Tibial nerve (tissue), 4 donors: Measurements from ENCODE around the gene FGR. TPM values are rescaled to one million over a fixed set of nuclear protein-coding genes. Genes with fewer than 3 reads are reported as not detected.

Experiments used
- DNase-seq, 2 donors: peaks; one replicate each; pipeline ENCODE4 v3.0.0-alpha.2; 2019; ENCODE audit warnings: low spot score in 2 of 2
- H3K27ac ChIP-seq, 4 donors: fragments of 200-600 bp; sonication (generic) in 3 of 4; one replicate each; pipeline ENCODE4 v1.5.1; 2017 to 2019; ENCODE audit warnings: mild to moderate bottlenecking in 1 of 4
- H3K27me3 ChIP-seq, 2 donors: fragments of 200-600 bp; sonication (generic) in 1 of 2; one replicate each; pipeline versions ENCODE4 v1.5.1 to v1.6.0; 2017 to 2019
- H3K36me3 ChIP-seq, 3 donors: fragments of 200-600 bp; sonication (generic); one replicate each; pipeline ENCODE4 v1.5.1; 2018 to 2019
- H3K4me1 ChIP-seq, 4 donors: fragments of 200-600 bp; sonication (generic) in 3 of 4; one replicate each; pipeline ENCODE4 v1.5.1; 2017 to 2019
- H3K4me3 ChIP-seq, 4 donors: fragments of 200-600 bp; sonication (generic) in 3 of 4; one replicate each; pipeline ENCODE4 v1.5.1; 2017 to 2019; ENCODE audit warnings: mild to moderate bottlenecking in 1 of 4, moderate library complexity in 1 of 4
- H3K9me3 ChIP-seq, 4 donors: fragments of 200-600 bp; sonication (generic) in 3 of 4; one replicate each; pipeline ENCODE4 v1.5.1; 2017 to 2019
- EP300 ChIP-seq, 2 donors: sonication (generic); formaldehyde crosslinking; IDR thresholded peaks; one replicate each; pipeline ENCODE4 v1.6.1; 2017; ENCODE audit warnings: antibody characterized with exemption in 2 of 2, mild to moderate bottlenecking in 1 of 2
- POLR2A ChIP-seq, 2 donors: fragments of 450-650 bp; IDR thresholded peaks; one replicate each; pipeline ENCODE4 v1.6.1; 2017; ENCODE audit warnings: antibody characterized with exemption in 2 of 2, mild to moderate bottlenecking in 2 of 2, moderate library complexity in 2 of 2
- WGBS, 2 donors: methylation state at CpG; one replicate each; pipeline ENCODE4 v1.1.5; 2018; 5-methylcytosine and 5-hydroxymethylcytosine counted together
- total RNA-seq, 4 donors: library from RNA; depleted of rRNA; stranded (reverse); fragments of >200 nt; gene quantifications; one replicate each; pipeline ENCODE4 v1.1.0, GENCODE V29; 2016
- TF ChIP-seq, protein P1 (sequence below), 5 experiments: fragments of 200-600 bp in 3 of 5; fragments of 450-650 bp in 2 of 5; sonication (generic) in 3 of 5; IDR thresholded peaks; one replicate each; pipeline ENCODE4 v1.5.1; 2016 to 2019; ENCODE audit warnings: antibody characterized with exemption in 5 of 5, mild to moderate bottlenecking in 3 of 5, moderate library complexity in 2 of 5

The FGR gene
- total RNA-seq, 4 donors from 2014 or later = 18.4 to 63.9 (median 22.6) TPM

GRCh38 chr1:27665016-27665651, 30.1 kb upstream of the FGR start:
- Histone ChIP-seq H3K9me3 (no peaks in the 10 kb centered on the region), H3K27ac (peak overlapping the region in 1 of 4 donors; percentile 13), H3K27me3 (no peaks in the 10 kb centered on the region), H3K4me3 (no peak overlapping the region), H3K36me3 (peaks cover 0 to 17% (median 0%) of the 10 kb centered on the region in 3 donors), H3K4me1 (peaks cover 0 to 45% (median 14%) of the 10 kb centered on the region in 4 donors)
- no peak for DNase-seq
- no peak for TF ChIP-seq EP300 (IDR thresholded peaks at IDR 0.05)
- no peak for TF ChIP-seq POLR2A (IDR thresholded peaks at IDR 0.05)
- WGBS, 2 donors = 83 to 86% methylated on average over 9 of the region's 9 CpGs

- TF ChIP-seq POLR2A (IDR thresholded peaks at IDR 0.05) = no peak
- TF ChIP-seq, protein P1, sequence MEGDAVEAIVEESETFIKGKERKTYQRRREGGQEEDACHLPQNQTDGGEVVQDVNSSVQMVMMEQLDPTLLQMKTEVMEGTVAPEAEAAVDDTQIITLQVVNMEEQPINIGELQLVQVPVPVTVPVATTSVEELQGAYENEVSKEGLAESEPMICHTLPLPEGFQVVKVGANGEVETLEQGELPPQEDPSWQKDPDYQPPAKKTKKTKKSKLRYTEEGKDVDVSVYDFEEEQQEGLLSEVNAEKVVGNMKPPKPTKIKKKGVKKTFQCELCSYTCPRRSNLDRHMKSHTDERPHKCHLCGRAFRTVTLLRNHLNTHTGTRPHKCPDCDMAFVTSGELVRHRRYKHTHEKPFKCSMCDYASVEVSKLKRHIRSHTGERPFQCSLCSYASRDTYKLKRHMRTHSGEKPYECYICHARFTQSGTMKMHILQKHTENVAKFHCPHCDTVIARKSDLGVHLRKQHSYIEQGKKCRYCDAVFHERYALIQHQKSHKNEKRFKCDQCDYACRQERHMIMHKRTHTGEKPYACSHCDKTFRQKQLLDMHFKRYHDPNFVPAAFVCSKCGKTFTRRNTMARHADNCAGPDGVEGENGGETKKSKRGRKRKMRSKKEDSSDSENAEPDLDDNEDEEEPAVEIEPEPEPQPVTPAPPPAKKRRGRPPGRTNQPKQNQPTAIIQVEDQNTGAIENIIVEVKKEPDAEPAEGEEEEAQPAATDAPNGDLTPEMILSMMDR (IDR thresholded peaks at IDR 0.05) = no peak
- TF ChIP-seq EP300 (IDR thresholded peaks at IDR 0.05) = no peak
- H3K4me3 ChIP-seq = no peak overlapping the region
- 73 to 75% methylated on average over 8 of the region's 8 CpGs for WGBS, 2 donors
- H3K9me3 ChIP-seq = no peaks in the 10 kb centered on the region
- peaks cover 0 to 43% (median 8%) of the 10 kb centered on the region in 4 donors for H3K4me1 ChIP-seq
- H3K27me3 ChIP-seq = no peaks in the 10 kb centered on the region
- no peak overlapping the region for H3K27ac ChIP-seq
- no peak for DNase-seq
- peaks cover 0 to 17% (median 0%) of the 10 kb centered on the region in 3 donors for H3K36me3 ChIP-seq
These were observed 29.3 kb upstream of the FGR start for GRCh38 chr1:27664291-27664690.

DNA sequence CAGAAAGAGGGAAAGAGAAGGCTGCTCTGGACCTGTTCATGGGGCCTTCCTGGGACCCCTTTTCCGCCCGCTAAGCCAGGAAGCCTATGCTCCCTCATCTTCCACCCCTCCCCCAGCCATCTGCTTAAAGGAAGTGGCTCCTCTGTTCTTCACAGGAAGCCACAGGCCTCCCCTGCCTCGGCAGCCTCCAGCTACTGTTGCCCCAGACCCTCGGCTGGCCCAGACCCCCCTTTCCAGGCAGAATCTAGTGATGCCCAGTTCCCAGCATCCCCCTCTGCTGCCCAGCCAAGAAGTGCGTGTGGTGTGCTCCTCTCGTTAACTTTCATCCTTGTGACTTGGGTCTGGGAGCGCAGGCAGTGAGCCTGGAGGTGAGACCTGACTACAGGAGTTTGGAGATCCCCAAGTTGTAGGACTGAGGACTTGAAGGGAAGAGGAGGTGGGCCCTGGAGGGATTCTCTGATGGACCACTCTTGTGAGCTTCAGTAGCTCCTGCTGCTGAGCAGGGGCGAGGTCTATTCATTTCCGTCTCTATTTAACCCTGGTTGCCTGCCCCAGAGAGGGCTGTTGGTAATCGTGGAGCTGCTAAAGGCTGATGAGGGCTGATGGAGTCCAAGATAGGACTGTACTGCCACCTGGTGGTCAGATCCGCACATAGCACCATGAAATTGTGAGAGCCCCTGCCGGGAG, 27.9 kb upstream of the FGR start:
- no peaks in the 10 kb centered on the region for H3K27me3 ChIP-seq
- H3K27ac ChIP-seq = peak overlapping the region in 3 of 4 donors; percentile 52 to 78 (median 62)
- WGBS, 2 donors = 25 to 31% methylated on average over 12 of the region's 12 CpGs

GRCh38 chr1:27662261-27662660, 27.3 kb upstream of the FGR start:
- Histone ChIP-seq H3K27me3 (no peaks in the 10 kb centered on the region), H3K9me3 (no peaks in the 10 kb centered on the region), H3K27ac (peak overlapping the region in 3 of 4 donors; percentile 52 to 78 (median 62)), H3K4me3 (no peak overlapping the region), H3K36me3 (peaks cover 0 to 6% (median 0%) of the 10 kb centered on the region in 3 donors), H3K4me1 (peaks cover 0 to 36% (median 11%) of the 10 kb centered on the region in 4 donors)
- 75 to 81% methylated on average over 5 of the region's 5 CpGs for WGBS, 2 donors
- no peak for DNase-seq
- TF ChIP-seq, protein P1 (IDR thresholded peaks at IDR 0.05) = no peak
- TF ChIP-seq EP300 (IDR thresholded peaks at IDR 0.05) (no peak), POLR2A (IDR thresholded peaks at IDR 0.05) (no peak)

More for the DNA sequence above, 27.9 kb upstream of the FGR start:
- Histone ChIP-seq H3K9me3 (no peaks in the 10 kb centered on the region), H3K4me3 (no peak overlapping the region), H3K36me3 (peaks cover 0 to 11% (median 0%) of the 10 kb centered on the region in 3 donors), H3K4me1 (peaks cover 0 to 36% (median 11%) of the 10 kb centered on the region in 4 donors)
- TF ChIP-seq EP300 (IDR thresholded peaks at IDR 0.05) = peak in 1 of 2 donors; percentile 20
- TF ChIP-seq, protein P1 (IDR thresholded peaks at IDR 0.05) = peak; percentile 70 to 96 (median 87)
- TF ChIP-seq POLR2A (IDR thresholded peaks at IDR 0.05) = no peak
- peak; percentile 88 to 97 for DNase-seq

DNA sequence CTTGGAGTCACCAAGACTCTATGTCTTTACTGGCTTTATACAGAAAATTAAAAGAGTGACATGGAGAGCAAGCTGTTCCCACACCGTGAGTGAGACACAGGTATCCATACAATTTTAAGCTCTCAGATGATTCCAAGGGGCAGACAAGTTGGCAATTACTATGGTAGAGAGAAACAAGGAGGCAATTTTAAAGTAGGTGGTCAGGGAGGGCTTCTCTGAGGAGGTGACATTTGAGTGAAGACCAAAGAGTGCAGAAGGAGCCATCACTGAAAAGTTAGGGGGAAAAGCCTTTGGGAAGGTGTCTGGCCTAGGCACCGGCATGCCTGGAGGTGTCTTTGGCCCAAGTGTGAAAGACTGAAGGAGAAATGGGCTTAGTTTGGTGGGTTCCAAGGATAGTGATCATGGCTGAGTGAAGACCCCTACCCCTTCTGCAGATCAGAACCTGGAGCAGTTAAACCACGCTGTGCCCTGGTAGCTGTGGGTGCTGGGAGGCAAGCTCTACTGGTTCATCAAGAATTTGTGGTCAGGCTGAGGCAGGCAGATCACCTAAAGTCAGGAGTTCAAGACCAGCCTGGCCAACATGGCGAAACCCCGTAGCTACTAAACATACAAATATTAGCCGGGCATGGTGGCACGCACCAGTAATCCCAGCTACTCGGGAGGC, 26.6 kb upstream of the FGR start:
- Histone ChIP-seq H3K4me1 (peaks cover 0 to 36% (median 11%) of the 10 kb centered on the region in 4 donors), H3K9me3 (no peaks in the 10 kb centered on the region), H3K4me3 (no peak overlapping the region), H3K27ac (no peak overlapping the region), H3K27me3 (no peaks in the 10 kb centered on the region), H3K36me3 (peaks cover 0 to 6% (median 0%) of the 10 kb centered on the region in 3 donors)
- no peak for DNase-seq
- TF ChIP-seq EP300 (IDR thresholded peaks at IDR 0.05) (no peak), POLR2A (IDR thresholded peaks at IDR 0.05) (no peak)
- TF ChIP-seq, protein P1 (IDR thresholded peaks at IDR 0.05) = no peak
- 95 to 96% methylated on average over 8 of the region's 8 CpGs for WGBS, 2 donors
